NB4 (cell line): ENCODE results near the gene STAG1.

Experiments
- MAX ChIP-seq: IDR thresholded peaks from 2 replicates; pipeline ENCODE4 v1.6.1; 2011; ENCODE audit warnings: low read depth, low read length
- POLR2A ChIP-seq: IDR thresholded peaks from 2 replicates; pipeline ENCODE4 v1.6.1; 2011; ENCODE audit warnings: mild to moderate bottlenecking; ENCODE audit not compliant: insufficient read length; ENCODE audit errors: extremely low read depth

DNA sequence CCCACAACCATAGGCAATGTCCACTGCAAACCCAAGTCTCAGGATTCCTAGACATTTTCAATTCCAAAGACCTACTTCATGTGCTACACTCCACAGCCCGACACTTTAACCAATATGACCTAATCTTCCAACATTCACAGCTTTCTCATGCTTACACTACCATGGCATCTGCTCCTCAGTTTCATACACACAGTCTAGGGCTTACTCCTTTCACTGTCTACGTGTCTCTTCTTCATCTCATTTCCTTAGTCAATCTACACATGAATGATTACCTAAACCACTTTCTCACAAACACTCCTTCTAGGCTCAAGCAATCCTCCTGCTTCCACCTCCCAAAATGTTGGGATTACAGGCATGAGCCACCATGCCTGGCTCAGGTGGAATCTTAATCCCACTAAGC is 106.3 kb downstream of the STAG1 start:
- no peak for TF ChIP-seq POLR2A
- TF ChIP-seq MAX, result no peak
